ENCODE data around the gene KPTN. TPM values are rescaled to one million over a fixed set of nuclear protein-coding genes. Genes with fewer than 3 reads are reported as not detected.

The KPTN gene
- total and polyA plus RNA-seq, 2 of the 8 experiments (the other 6 are each of a cell fraction or from before 2014, with no cell fraction given), result 23.6 to 31.3 TPM

- TF ChIP-seq, protein P1, sequence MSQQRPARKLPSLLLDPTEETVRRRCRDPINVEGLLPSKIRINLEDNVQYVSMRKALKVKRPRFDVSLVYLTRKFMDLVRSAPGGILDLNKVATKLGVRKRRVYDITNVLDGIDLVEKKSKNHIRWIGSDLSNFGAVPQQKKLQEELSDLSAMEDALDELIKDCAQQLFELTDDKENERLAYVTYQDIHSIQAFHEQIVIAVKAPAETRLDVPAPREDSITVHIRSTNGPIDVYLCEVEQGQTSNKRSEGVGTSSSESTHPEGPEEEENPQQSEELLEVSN (IDR thresholded peaks at IDR 0.05), result no peak
- TF ChIP-seq TAF7 (optimal IDR thresholded peaks at IDR 0.05; ENCODE audit: borderline replicate concordance, low read depth, low read length) (no peak), SIRT6 (IDR thresholded peaks at IDR 0.05; ENCODE audit: low read length) (no peak), HDAC6 (IDR thresholded peaks at IDR 0.05; ENCODE audit: low read depth, low read length) (no peak), RXRA (IDR thresholded peaks at IDR 0.05; ENCODE audit: insufficient read depth, low read depth, low read length) (no peak), NRF1 (IDR thresholded peaks at IDR 0.05; ENCODE audit: low read depth, low read length) (no peak), ZNF274 (IDR thresholded peaks at IDR 0.05; ENCODE audit: borderline replicate concordance, extremely low read depth, low read length) (no peak), USF2 (IDR thresholded peaks at IDR 0.05; ENCODE audit: low read length) (no peak)
These were observed 34.8 kb upstream of the KPTN start (continued) for GRCh38 chr19:47518854-47519253.

Measured in H1 (cell line).